HL-60 (cell line): Measurements from ENCODE around the gene SZT2.

ENCODE experiments used
- DNase-seq, 2 experiments: peaks; one replicate each; pipeline ENCODE4 v3.0.0-alpha.2; 2010 to 2020; ENCODE audit warnings: low read depth in 1 of 2, low spot score in 1 of 2
- H3K27ac ChIP-seq: fragments of 250-450 bp; sonication (Bioruptor Pico); replicated peaks from 2 replicates; pipeline ENCODE4 v1.5.1; 2020; ENCODE audit warnings: mild to moderate bottlenecking, moderate library complexity
- H3K27me3 ChIP-seq: fragments of 250-450 bp; sonication (Bioruptor Pico); 2 replicates; pipeline ENCODE4 v1.5.1; 2021; ENCODE audit warnings: mild to moderate bottlenecking, moderate library complexity; ENCODE audit not compliant: insufficient read depth, poor library complexity, severe bottlenecking
- H3K4me3 ChIP-seq: replicated peaks from 2 replicates; pipeline ENCODE4 v1.5.1; 2011; ENCODE audit warnings: mild to moderate bottlenecking, control low read depth, low read length; ENCODE audit not compliant: insufficient read depth
- CTCF ChIP-seq: IDR thresholded peaks from one replicate; pipeline ENCODE4 v1.5.1; 2011; ENCODE audit warnings: low read length, control low read depth, inconsistent platforms; ENCODE audit not compliant: insufficient read depth
- GABPA ChIP-seq: IDR thresholded peaks from 2 replicates; pipeline ENCODE4 v1.6.1; 2012; ENCODE audit warnings: low read depth
- POLR2AphosphoS5 ChIP-seq: IDR thresholded peaks from 2 replicates; pipeline ENCODE4 v1.6.1; 2012; ENCODE audit warnings: low read depth
- REST ChIP-seq: IDR thresholded peaks from 2 replicates; pipeline ENCODE4 v1.6.1; 2012; ENCODE audit warnings: low read depth; ENCODE audit not compliant: insufficient replicate concordance
- SPI1 ChIP-seq: IDR thresholded peaks from 2 replicates; pipeline ENCODE4 v1.6.1; 2012; ENCODE audit warnings: low read depth, mild to moderate bottlenecking, borderline replicate concordance

SZT2 gene

GRCh38 chr1:43446881-43447835 is 57.5 kb downstream of the SZT2 start:
- Histone ChIP-seq H3K27me3 (no peaks in the 10 kb centered on the region), H3K27ac (no peak overlapping the region), H3K4me3 (no peak overlapping the region)
- DNase-seq: no peak
- TF ChIP-seq CTCF (no peak), REST (no peak), POLR2AphosphoS5 (no peak), SPI1 (no peak), GABPA (no peak)

- no peak overlapping the region for H3K27ac ChIP-seq
- DNase-seq: no peak
- no peaks in the 10 kb centered on the region for H3K27me3 ChIP-seq
- H3K4me3 ChIP-seq: no peak overlapping the region
- TF ChIP-seq POLR2AphosphoS5 (no peak), REST (no peak), GABPA (no peak), CTCF (no peak)
Observed at GRCh38 chr1:43447891-43448708, 58.4 kb downstream of the SZT2 start.

GRCh38 chr1:43448955-43449707 is 59.4 kb downstream of the SZT2 start:
- Histone ChIP-seq H3K4me3 (no peak overlapping the region), H3K27me3 (no peaks in the 10 kb centered on the region), H3K27ac (no peak overlapping the region)
- TF ChIP-seq GABPA: no peak
- TF ChIP-seq REST: no peak
- no peak for TF ChIP-seq POLR2AphosphoS5
- no peak for TF ChIP-seq SPI1
- TF ChIP-seq CTCF: no peak
- DNase-seq: no peak
